Head of caudate nucleus (tissue), 42 donors: ENCODE data around the gene SERP2.

Experiments
- DNase-seq, 42 donors: peaks; one replicate each; pipeline versions ENCODE4 v3.0.0 to v3.0.0-alpha.2; 2020 to 2021; ENCODE audit warnings: mixed read lengths in 7 of 42
- intact Hi-C: fragments of 100-400 bp; cut with DNase I; formaldehyde crosslinking; loops from one replicate; pipeline ENCODE4 v1.15.0; 2022

SERP2 gene

GRCh38 chr13:44384778-44385177, 11.2 kb downstream of the SERP2 start:
- intact Hi-C loops, result no loop called here
- DNase-seq, result no peak

GRCh38 chr13:44385401-44385800, 11.8 kb downstream of the SERP2 start:
- no peak for DNase-seq
- intact Hi-C loops, result no loop called here

- intact Hi-C loops, result no loop called here
- DNase-seq, result peak in 3 of 42 donors; percentile 12 to 48 (median 25)
These were observed 12.2 kb downstream of the SERP2 start for GRCh38 chr13:44385847-44386246.

GRCh38 chr13:44386913-44387556, 13.4 kb downstream of the SERP2 start:
- intact Hi-C loops, result no loop called here
- no peak for DNase-seq

GRCh38 chr13:44388427-44389059, 14.9 kb downstream of the SERP2 start:
- DNase-seq, result peak in 1 of 42 donors; percentile 65
- intact Hi-C loops, result no loop called here

- DNase-seq, result no peak
- intact Hi-C loops, result no loop called here
These were observed 15.5 kb downstream of the SERP2 start for GRCh38 chr13:44389060-44389666.

- intact Hi-C loops, result no loop called here
- no peak for DNase-seq
These were observed 16.3 kb downstream of the SERP2 start for GRCh38 chr13:44389876-44390275.

- DNase-seq, result peak in 6 of 42 donors; percentile 20 to 56 (median 36)
- intact Hi-C loops, result no loop called here
These were observed 19.8 kb downstream of the SERP2 start for GRCh38 chr13:44393391-44393790.

GRCh38 chr13:44394658-44395057, 21.0 kb downstream of the SERP2 start:
- intact Hi-C loops, result no loop called here

GRCh38 chr13:44395976-44396694, 22.5 kb downstream of the SERP2 start:
- DNase-seq, result no peak
- intact Hi-C loops, result no loop called here

More at GRCh38 chr13:44394658-44395057, 21.0 kb downstream of the SERP2 start:
- DNase-seq, result no peak

GRCh38 chr13:44396701-44397580, 23.3 kb downstream of the SERP2 start:
- intact Hi-C loops, result no loop called here
- DNase-seq, result peak in 2 of 42 donors; percentile 29 to 42

- DNase-seq, result no peak
- intact Hi-C loops, result no loop called here
These were observed 24.2 kb downstream of the SERP2 start for GRCh38 chr13:44397766-44398223.

GRCh38 chr13:44398606-44399005, 25.0 kb downstream of the SERP2 start:
- DNase-seq, result no peak
- intact Hi-C loops, result no loop called here

- intact Hi-C loops, result no loop called here
These were observed 25.4 kb downstream of the SERP2 start for GRCh38 chr13:44399074-44399473.

GRCh38 chr13:44400736-44401135, 27.1 kb downstream of the SERP2 start:
- intact Hi-C loops, result no loop called here
- no peak for DNase-seq

More at GRCh38 chr13:44399074-44399473, 25.4 kb downstream of the SERP2 start:
- no peak for DNase-seq

- intact Hi-C loops, result no loop called here
- DNase-seq, result peak in 3 of 42 donors; percentile 28 to 66 (median 58)
These were observed 28.0 kb downstream of the SERP2 start for GRCh38 chr13:44401577-44401976.

GRCh38 chr13:44402899-44403445, 29.3 kb downstream of the SERP2 start:
- DNase-seq, result no peak

GRCh38 chr13:44403461-44404056, 29.9 kb downstream of the SERP2 start:
- intact Hi-C loops, result no loop called here
- peak in 1 of 42 donors; percentile 30 for DNase-seq

More at GRCh38 chr13:44402899-44403445, 29.3 kb downstream of the SERP2 start:
- intact Hi-C loops, result no loop called here
